C4-2B (cell line): ENCODE results near the gene POU6F2.

Experiments used
- ZFX ChIP-seq: fragments of 450-650 bp; IDR thresholded peaks from 2 replicates; pipeline ENCODE4 v1.6.1; 2017
- TF ChIP-seq, protein P1 (sequence below): fragments of 450-650 bp; conservative IDR thresholded peaks from 2 replicates; pipeline ENCODE4 v1.5.1; 2017; ENCODE audit warnings: mild to moderate bottlenecking

DNA sequence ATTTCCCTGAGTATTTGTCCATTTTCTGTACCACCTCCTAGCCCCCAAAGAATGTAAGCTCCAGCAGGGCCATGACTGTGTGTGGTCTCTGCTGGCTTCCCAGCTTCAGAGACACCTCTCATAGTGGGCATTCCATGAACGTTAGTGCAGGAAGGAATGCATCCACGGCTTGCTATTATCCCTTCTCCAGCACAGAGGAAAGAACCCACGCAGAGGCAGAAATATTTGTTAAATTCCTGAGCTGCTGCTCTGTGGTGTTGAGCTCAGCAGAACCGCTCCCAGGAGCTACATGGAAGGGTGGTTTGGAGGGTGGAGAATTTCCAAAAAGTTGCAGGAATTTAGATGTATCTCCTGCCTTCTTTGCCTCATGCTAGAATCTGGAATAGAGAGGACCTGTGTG lies 275.2 kb downstream of the POU6F2 start:
- TF ChIP-seq, protein P1, sequence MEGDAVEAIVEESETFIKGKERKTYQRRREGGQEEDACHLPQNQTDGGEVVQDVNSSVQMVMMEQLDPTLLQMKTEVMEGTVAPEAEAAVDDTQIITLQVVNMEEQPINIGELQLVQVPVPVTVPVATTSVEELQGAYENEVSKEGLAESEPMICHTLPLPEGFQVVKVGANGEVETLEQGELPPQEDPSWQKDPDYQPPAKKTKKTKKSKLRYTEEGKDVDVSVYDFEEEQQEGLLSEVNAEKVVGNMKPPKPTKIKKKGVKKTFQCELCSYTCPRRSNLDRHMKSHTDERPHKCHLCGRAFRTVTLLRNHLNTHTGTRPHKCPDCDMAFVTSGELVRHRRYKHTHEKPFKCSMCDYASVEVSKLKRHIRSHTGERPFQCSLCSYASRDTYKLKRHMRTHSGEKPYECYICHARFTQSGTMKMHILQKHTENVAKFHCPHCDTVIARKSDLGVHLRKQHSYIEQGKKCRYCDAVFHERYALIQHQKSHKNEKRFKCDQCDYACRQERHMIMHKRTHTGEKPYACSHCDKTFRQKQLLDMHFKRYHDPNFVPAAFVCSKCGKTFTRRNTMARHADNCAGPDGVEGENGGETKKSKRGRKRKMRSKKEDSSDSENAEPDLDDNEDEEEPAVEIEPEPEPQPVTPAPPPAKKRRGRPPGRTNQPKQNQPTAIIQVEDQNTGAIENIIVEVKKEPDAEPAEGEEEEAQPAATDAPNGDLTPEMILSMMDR, result no peak
- no peak for TF ChIP-seq ZFX
